HG03108 (cell line): ENCODE measurements around the gene CLEC4C.
"Not testable (repeated sequence)": the region's sequence is repeated elsewhere in the genome, so short reads cannot be mapped to it uniquely, and the experiment has no call there.

Experiments used
- ATAC-seq: cut with Tn5 transposase; IDR thresholded peaks from one replicate; pipeline ENCODE4 v1.9.1; 2021; ENCODE audit warnings: moderate library complexity; ENCODE audit not compliant: unreplicated experiment

The CLEC4C gene, protein sequence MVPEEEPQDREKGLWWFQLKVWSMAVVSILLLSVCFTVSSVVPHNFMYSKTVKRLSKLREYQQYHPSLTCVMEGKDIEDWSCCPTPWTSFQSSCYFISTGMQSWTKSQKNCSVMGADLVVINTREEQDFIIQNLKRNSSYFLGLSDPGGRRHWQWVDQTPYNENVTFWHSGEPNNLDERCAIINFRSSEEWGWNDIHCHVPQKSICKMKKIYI

GRCh38 chr12:7747246-7747645, at the start of gene CLEC4C:
TSS of gene CLEC4C (minus strand) at chr12:7747375. CDS start at chr12:7747348, 27 bp downstream.
- ATAC-seq, result no peak

DNA sequence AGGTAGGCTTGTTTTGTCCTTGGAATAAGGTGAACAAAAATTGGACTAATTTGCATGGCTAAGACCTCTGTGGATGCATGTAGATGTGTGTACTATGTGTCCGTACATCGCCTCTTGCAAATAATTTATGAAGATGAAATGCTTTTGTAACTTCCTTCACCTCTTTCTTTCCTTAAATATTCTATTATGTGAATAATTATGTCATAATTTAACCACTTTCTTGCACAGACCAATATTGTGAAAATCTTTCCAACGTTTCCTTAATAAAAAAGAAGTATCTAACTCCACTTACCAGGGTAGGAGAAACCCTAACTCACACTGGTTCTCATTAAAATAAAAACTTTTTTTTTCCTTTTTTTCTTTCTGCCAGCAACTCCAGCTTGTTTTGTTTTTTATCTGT, 46.0 kb upstream of the CLEC4C start:
- ATAC-seq, result no peak

DNA sequence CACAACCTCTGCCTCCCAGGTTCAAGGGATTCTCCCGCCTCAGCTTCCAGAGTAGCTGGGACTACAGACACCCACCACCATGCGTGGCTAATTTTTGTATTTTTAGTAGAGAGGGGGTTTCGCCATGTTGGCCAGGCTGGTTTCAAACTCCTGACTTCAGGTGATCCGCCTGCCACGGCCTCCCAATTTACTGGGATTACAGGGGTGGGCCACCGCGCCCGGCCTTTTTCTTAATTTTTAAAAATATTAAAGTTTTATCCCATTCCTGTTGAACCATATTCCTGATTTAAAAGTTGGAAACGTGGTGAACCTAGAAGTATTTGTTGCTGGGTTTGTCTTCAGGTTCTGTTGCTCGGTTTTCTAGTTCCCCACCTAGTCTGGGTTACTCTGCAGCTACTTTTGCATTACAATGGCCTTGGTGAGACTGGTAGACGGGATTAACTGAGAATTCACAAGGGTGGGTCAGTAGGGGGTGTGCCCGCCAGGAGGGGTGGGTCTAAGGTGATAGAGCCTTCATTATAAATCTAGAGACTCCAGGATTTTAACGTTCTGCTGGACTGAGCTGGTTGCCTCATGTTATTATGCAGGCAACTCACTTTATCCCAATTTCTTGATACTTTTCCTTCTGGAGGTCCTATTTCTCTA, 41.8 kb upstream of the CLEC4C start, which contains the start of gene NANOG:
Gene NANOG, plus strand, starts transcription at position 519 of the 645 bp plus-strand sequence. CDS start 213 bp downstream, outside the sequence.
- not testable (repeated sequence) for ATAC-seq

DNA sequence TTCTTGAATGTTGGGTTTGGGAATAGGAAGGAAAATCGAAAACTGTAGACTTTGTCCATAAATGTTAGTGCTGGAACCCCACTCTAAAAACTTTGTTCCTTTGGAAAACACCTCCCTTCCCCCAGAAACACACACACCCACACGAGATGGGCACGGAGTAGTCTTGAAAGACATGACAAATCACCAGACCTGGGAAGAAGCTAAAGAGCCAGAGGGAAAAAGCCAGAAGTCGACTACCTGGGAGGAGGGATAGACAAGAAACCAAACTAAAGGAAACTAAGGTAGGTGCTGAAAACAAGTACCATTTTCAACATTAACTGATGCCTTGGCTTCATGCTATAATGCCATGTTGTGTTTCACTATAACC, 41.1 kb upstream of the CLEC4C start:
- ATAC-seq, result no peak

DNA sequence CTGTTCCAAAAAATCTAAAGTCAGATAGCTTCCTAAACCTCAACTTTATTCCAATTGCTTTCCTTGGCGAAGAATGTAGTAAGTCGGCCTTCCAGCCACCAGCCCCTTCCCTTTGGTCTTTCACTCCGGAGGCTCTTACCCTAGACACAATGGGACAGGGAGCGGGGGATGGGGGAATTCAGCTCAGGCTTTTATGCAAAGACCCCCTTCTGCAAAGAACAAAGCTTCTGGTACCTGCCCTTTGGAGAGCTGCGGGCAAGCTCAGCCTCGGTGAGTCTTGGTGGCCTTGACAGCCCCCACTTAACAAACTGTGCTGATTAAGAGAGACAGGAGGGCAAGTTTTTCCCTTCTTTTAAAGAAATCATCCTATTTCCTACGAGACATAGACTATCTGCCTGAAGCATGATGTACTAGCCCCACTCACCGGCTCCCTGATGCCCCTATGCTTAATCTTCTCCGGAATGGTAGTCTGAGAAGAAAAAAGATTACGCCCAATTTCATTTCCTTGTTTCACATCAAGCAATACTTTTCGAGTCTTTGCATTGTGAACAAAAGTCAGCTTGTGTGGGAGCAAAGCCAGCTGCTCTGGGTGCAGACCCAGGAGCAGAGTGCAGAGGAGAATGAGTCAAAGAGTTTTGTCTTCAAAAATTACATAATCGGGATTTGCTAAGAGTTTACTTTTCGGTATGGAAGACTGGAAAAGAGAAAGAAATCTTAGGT, 40.6 kb upstream of the CLEC4C start:
- no peak for ATAC-seq

GRCh38 chr12:7784701-7785100, 37.5 kb upstream of the CLEC4C start:
- ATAC-seq, result no peak

GRCh38 chr12:7783433-7783832, 36.3 kb upstream of the CLEC4C start:
- ATAC-seq, result not testable (repeated sequence)

- ATAC-seq, result no peak
Observed at GRCh38 chr12:7782055-7782454, 34.9 kb upstream of the CLEC4C start.

DNA sequence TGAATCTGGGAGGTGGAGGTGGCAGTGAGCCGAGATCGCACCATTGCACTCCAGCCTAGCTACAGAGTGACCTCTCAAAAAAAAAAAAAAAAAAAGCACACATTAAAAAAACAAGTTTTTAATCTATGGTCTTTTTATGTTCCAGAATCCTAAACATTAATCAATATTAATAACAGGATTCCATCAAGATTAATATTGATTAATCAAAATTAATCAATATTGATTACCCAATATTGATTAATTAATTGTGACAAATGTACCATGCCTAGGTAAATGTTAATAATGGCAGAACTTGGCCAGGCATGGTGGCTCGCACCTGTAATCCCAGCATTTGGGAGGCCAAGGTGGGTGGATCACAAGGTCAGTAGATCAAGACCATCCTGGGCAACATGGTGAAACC, 34.1 kb upstream of the CLEC4C start:
- ATAC-seq, result no peak

- ATAC-seq, result no peak
Observed at GRCh38 chr12:7769999-7770398, 22.8 kb upstream of the CLEC4C start.

DNA sequence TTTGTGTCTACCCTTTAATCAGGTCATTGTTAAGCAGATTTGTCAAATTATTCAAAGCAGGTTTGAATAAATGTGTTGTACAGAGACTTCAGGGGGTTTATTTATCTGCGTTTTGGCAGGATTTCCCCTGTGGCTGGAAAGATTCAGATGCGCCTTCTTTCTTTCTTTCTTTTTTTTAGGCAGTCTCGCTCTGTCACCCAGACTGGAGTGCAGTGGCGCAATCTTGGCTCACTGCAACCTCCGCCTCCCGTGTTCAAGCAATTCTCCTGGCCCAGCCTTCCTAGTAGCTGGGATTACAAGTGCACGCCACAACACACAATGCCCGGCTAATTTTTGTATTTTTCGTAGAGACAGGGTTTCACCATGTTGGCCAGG, 11.6 kb upstream of the CLEC4C start:
- no peak for ATAC-seq

GRCh38 chr12:7756993-7757392, 9.8 kb upstream of the CLEC4C start:
- no peak for ATAC-seq

GRCh38 chr12:7755668-7756067, 8.5 kb upstream of the CLEC4C start:
- ATAC-seq, result not testable (repeated sequence)

- not testable (repeated sequence) for ATAC-seq
Observed at GRCh38 chr12:7751941-7752922, 5.1 kb upstream of the CLEC4C start.

- ATAC-seq, result no peak
Observed at GRCh38 chr12:7751394-7751793, 4.2 kb upstream of the CLEC4C start.

GRCh38 chr12:7750350-7750749, 3.2 kb upstream of the CLEC4C start:
- ATAC-seq, result no peak

DNA sequence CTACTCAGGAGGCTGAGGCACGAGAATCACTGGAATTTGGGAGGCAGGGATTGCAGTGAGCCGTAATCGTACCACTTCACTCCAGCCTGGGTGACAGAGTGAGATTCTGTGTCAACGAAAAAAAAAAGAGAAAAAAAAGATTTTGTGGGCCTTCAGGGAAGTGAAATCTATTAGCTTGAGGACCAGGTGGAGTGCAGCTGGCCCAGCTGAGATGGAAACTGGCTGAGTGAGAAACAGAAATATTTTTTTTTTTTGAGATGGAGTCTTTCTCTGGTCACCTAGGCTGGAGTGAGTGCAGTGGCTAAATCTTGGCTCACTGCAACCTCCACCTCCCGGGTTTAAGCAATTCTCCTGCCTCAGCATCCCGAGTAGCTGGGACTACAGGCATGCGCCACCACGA, 2.3 kb upstream of the CLEC4C start:
- ATAC-seq, result no peak

DNA sequence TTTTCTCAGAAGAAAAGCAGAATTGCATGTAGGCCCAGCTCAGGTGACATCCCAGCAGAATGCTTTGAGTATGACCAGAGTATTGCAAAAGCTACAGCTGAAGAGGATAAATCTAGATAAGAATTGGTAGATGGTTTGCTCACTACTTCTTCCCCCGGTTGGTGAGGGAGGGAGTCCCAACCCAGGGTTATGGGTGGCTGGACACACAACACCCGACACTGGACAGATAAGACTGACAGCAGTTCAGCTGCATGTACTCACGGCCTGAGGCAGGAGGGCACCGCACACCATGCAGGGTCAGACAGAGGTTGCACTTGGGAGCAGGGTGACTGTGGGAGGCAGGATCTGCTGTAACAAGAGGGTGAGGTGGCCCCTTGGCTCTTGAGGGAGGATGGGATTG, 1.7 kb upstream of the CLEC4C start:
- ATAC-seq, result no peak

DNA sequence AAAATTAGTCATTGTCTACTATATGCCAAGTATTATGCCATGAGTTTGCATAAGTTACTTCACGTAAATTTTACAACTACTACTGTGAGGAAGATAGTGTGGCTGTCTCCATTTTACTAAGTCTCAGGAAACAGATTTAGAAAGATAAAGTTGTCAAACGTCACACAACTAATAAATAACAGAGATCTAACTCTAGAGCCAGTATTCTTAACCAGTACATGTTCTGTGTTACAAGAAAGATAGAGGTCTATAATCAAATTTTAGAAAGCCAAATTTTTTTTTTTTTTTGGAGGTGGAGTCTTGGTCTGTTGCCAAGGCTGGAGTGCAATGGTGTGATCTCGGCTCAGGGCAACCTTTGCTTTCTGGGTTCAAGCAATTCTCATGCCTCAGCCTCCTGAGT, 14.2 kb downstream of the CLEC4C start:
- no peak for ATAC-seq

DNA sequence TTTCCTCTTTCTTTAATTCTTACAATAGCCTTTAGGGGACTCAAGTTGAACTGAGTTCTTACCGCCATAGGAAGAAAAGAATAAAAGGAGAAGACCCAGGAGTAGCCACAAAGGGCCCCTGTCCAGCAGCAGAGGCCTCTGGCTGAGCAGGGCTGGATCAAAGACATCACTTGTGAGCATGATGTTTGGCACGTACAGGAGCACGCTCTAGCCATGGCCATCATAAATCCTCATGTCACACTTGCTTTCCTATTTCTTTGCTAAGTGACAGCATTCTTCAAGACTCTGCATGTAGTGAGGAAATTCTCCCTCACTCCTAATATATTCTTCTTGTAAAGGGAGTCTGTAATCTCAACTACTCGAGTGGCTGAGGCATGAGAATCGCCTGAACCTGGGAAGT, 15.7 kb downstream of the CLEC4C start:
- ATAC-seq, result no peak

DNA sequence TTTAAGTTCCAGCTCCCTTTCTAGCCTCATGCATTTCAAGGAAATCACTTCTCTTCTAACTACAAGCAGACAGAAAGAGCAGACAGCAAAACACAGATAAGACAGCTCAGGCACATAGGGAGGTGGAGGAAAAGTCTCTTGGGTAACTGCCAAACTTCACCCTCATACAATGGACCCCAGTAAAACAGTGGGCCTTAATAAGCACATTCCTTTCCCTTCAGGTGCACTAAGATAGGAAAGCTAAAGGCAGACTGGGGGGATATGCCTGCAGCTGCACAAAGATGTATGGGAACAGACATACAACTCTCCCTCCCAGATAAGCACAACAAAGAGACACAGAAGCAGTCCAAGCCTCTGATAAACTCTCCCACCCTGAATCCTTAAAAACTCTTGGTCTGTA, 16.2 kb downstream of the CLEC4C start:
- ATAC-seq, result not testable (repeated sequence)
